ENCODE data around the gene HLA-DRB5.

DNA sequence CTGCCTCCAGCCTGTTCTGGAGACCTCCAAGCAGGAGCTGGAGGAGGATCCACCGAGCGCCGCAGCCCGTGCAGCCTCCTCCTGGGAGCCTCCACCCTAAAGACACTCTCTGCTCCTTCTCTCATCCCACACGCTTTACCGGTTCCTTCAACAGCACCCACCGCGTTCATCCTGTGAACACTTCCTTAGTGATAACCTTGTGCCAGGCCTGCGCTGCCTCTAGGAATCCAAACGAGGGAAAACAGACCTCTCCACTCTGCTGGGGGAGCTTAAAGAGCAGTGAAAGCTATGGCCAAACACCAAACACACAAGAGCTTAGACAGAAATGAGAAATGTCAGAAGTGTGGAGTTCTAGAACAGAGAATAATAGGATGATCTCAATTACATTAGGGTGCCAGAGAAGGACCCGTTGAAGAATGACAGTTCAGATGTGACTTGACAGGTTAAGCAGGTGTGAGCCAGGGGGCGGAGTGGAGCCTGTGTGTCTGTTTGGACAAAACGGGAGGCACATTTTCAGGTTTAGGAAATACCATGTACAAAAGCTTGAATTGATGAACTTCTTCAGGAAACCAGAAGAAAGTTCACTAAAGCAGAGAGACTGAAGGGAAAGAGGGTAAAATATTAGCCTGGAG lies 28.5 kb upstream of the HLA-DRB5 start:
- TF ChIP-seq CTCF (IDR thresholded peaks at IDR 0.05; ENCODE audit: insufficient read depth, low read length): no peak
- TF ChIP-seq POLR2AphosphoS5 (IDR thresholded peaks at IDR 0.05; ENCODE audit: low read depth): no peak
- TF ChIP-seq, protein P1, sequence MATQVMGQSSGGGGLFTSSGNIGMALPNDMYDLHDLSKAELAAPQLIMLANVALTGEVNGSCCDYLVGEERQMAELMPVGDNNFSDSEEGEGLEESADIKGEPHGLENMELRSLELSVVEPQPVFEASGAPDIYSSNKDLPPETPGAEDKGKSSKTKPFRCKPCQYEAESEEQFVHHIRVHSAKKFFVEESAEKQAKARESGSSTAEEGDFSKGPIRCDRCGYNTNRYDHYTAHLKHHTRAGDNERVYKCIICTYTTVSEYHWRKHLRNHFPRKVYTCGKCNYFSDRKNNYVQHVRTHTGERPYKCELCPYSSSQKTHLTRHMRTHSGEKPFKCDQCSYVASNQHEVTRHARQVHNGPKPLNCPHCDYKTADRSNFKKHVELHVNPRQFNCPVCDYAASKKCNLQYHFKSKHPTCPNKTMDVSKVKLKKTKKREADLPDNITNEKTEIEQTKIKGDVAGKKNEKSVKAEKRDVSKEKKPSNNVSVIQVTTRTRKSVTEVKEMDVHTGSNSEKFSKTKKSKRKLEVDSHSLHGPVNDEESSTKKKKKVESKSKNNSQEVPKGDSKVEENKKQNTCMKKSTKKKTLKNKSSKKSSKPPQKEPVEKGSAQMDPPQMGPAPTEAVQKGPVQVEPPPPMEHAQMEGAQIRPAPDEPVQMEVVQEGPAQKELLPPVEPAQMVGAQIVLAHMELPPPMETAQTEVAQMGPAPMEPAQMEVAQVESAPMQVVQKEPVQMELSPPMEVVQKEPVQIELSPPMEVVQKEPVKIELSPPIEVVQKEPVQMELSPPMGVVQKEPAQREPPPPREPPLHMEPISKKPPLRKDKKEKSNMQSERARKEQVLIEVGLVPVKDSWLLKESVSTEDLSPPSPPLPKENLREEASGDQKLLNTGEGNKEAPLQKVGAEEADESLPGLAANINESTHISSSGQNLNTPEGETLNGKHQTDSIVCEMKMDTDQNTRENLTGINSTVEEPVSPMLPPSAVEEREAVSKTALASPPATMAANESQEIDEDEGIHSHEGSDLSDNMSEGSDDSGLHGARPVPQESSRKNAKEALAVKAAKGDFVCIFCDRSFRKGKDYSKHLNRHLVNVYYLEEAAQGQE (IDR thresholded peaks at IDR 0.05; ENCODE audit: insufficient replicate concordance, low read depth): no peak
- no peak for TF ChIP-seq GABPA (IDR thresholded peaks at IDR 0.05; ENCODE audit: low read depth)
